Upper lobe of left lung (tissue), 6 donors: ENCODE results near the gene PLBD2. TPM values are rescaled to one million over a fixed set of nuclear protein-coding genes. Genes with fewer than 3 reads are reported as not detected.
A peak's percentile ranks its signal among the peaks of the same experiment; 100 is the strongest.

Experiments used
- ATAC-seq, 2 donors: fragments of 200-7000 bp; cut with Tn5 transposase; one replicate each; pipeline ENCODE4 v1.9.1; 2022; ENCODE audit warnings: mild to moderate bottlenecking in 2 of 2, moderate library complexity in 2 of 2; ENCODE audit not compliant: low FRiP score in 2 of 2
- DNase-seq, 2 donors: peaks; one replicate each; pipeline ENCODE4 v3.0.0-alpha.2; 2019 to 2020
- H3K27ac ChIP-seq, 4 donors: fragments of 200-600 bp; sonication (generic); one replicate each; pipeline ENCODE4 v1.5.1; 2016 to 2019
- H3K27me3 ChIP-seq, 4 donors: fragments of 200-600 bp; sonication (generic); one replicate each; pipeline ENCODE4 v1.5.1; 2017 to 2019
- H3K36me3 ChIP-seq, 4 donors: fragments of 200-600 bp; sonication (generic); one replicate each; pipeline ENCODE4 v1.5.1; 2016 to 2019
- H3K4me1 ChIP-seq, 4 donors: fragments of 200-600 bp; sonication (generic); one replicate each; pipeline ENCODE4 v1.5.1; 2018 to 2019
- H3K4me3 ChIP-seq, 4 donors: fragments of 200-600 bp; sonication (generic); one replicate each; pipeline ENCODE4 v1.5.1; 2017 to 2019; ENCODE audit warnings: mild to moderate bottlenecking in 2 of 4, moderate library complexity in 1 of 4
- H3K9me3 ChIP-seq, 4 donors: fragments of 200-600 bp; sonication (generic); one replicate each; pipeline ENCODE4 v1.5.1; 2018 to 2019
- EP300 ChIP-seq, 4 donors: sonication (generic); formaldehyde crosslinking; IDR thresholded peaks; one replicate each; pipeline ENCODE4 v1.5.1; 2017; ENCODE audit warnings: antibody characterized with exemption in 4 of 4, control low read depth in 2 of 4
- POLR2A ChIP-seq, 4 donors: fragments of 450-650 bp; IDR thresholded peaks; one replicate each; pipeline ENCODE4 v1.5.1; 2016 to 2017; ENCODE audit warnings: antibody characterized with exemption in 4 of 4, mild to moderate bottlenecking in 2 of 4
- POLR2AphosphoS5 ChIP-seq, 2 donors: sonication (generic); formaldehyde crosslinking; IDR thresholded peaks; one replicate each; pipeline ENCODE4 v1.5.1; 2017; ENCODE audit warnings: antibody characterized with exemption in 2 of 2
- WGBS, 2 donors: methylation state at CpG; one replicate each; pipeline ENCODE4 v1.1.5; 2017 to 2018; 5-methylcytosine and 5-hydroxymethylcytosine counted together
- total RNA-seq, 6 donors: library from RNA; depleted of rRNA in 4 of 6; stranded (reverse); fragments of >200 nt in 4 of 6; gene quantifications; one replicate each; pipeline versions ENCODE4 v1.1.0 to v1.2.1, GENCODE V29; 2016 to 2021
- TF ChIP-seq, protein P1 (sequence below), 6 experiments: fragments of 450-650 bp in 4 of 6; fragments of 200-600 bp in 2 of 6; sonication (generic) in 2 of 6; IDR thresholded peaks; one replicate each; pipeline ENCODE4 v1.5.1; 2016 to 2019; ENCODE audit warnings: antibody characterized with exemption in 6 of 6
- donor health status: DM: no; HTN: no; CAD: no; lungs with moderate emphysema.
- donor health status: DM: no; HTN: yes; CAD: no; lungs with severe emphysema.

Gene PLBD2
- total RNA-seq, 6 donors from 2014 or later: 19.5 to 60.0 (median 46.4) TPM

DNA sequence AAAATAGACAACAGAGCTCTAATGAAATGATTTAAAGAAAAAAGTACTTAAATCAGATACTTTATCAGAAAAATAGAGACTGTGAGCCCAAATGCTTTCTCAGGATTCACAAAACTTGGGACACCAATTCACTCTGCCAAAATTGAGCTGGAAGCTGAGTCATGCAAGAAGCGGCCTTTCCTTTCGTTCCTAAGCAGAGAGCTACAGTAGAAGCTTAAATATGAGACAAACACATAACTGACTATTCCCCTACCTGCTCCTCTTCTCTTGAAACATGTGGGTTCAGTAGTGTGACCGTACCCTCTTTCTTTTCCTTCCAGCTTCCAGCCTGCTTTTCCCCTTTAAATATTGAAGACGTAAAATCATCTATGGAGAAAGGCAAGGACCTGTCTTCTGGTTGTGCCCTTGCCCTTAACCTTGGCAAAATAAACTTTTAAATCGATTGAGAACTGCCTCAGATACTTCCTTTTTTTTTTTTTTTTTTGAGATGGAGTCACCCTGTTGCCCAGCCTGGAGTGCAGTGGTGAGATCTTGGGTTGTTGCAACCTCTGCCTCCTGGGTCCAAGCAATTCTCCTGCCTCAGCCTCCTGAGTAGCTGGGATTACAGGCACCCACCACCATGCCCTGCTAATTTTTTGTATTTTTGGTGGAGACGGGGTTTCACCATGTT is 49.7 kb downstream of the PLBD2 start:
- no peak overlapping the region for H3K27ac ChIP-seq
- no peak for ATAC-seq
- WGBS, 2 donors: 63 to 68% methylated on average over 6 of the region's 6 CpGs
- no peaks in the 10 kb centered on the region for H3K36me3 ChIP-seq
- H3K27me3 ChIP-seq: no peaks in the 10 kb centered on the region
- peaks cover 0 to 8% (median 4%) of the 10 kb centered on the region in 4 donors for H3K4me1 ChIP-seq
- H3K4me3 ChIP-seq: no peak overlapping the region
- DNase-seq: no peak
- TF ChIP-seq EP300 (IDR thresholded peaks at IDR 0.05): no peak
- TF ChIP-seq, protein P1, sequence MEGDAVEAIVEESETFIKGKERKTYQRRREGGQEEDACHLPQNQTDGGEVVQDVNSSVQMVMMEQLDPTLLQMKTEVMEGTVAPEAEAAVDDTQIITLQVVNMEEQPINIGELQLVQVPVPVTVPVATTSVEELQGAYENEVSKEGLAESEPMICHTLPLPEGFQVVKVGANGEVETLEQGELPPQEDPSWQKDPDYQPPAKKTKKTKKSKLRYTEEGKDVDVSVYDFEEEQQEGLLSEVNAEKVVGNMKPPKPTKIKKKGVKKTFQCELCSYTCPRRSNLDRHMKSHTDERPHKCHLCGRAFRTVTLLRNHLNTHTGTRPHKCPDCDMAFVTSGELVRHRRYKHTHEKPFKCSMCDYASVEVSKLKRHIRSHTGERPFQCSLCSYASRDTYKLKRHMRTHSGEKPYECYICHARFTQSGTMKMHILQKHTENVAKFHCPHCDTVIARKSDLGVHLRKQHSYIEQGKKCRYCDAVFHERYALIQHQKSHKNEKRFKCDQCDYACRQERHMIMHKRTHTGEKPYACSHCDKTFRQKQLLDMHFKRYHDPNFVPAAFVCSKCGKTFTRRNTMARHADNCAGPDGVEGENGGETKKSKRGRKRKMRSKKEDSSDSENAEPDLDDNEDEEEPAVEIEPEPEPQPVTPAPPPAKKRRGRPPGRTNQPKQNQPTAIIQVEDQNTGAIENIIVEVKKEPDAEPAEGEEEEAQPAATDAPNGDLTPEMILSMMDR (IDR thresholded peaks at IDR 0.05): no peak
- H3K9me3 ChIP-seq: no peaks in the 10 kb centered on the region

DNA sequence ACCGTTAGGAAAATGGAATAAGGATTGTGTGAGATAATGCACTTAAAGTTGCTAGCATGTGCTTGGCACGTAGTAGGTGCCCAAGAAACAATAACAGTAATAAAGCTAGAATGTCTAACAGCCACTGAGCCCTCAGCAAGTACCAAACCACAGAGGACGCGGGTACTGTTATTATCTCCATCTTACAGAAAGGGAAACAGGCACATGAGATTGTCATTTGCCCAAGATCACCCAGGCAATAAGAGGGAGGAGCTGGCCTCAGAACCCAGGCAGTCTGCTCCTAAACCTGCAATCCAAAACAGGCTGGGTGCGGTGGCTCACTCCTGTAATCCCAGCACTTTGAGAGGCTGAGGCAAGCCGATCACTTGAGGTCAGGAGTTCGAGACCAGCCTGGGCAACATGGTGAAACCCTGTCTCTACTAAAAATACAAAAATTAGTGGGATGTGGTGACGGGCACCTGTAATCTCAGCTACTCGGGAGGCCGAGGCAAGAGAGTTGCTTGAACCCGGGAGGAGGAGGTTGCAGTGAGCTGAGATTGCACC is 50.4 kb downstream of the PLBD2 start:
- H3K27me3 ChIP-seq: no peaks in the 10 kb centered on the region
- WGBS, 2 donors: 85 to 86% methylated on average over 11 of the region's 11 CpGs
- H3K9me3 ChIP-seq: no peaks in the 10 kb centered on the region
- DNase-seq (no peak), ATAC-seq (no peak)
- no peak overlapping the region for H3K27ac ChIP-seq
- no peak overlapping the region for H3K4me3 ChIP-seq
- no peaks in the 10 kb centered on the region for H3K36me3 ChIP-seq
- H3K4me1 ChIP-seq: peaks cover 0 to 6% (median 2%) of the 10 kb centered on the region in 4 donors
- TF ChIP-seq EP300 (IDR thresholded peaks at IDR 0.05): no peak
- TF ChIP-seq POLR2AphosphoS5 (IDR thresholded peaks at IDR 0.05): no peak
- TF ChIP-seq, protein P1 (IDR thresholded peaks at IDR 0.05): no peak
- TF ChIP-seq POLR2A (IDR thresholded peaks at IDR 0.05): no peak

DNA sequence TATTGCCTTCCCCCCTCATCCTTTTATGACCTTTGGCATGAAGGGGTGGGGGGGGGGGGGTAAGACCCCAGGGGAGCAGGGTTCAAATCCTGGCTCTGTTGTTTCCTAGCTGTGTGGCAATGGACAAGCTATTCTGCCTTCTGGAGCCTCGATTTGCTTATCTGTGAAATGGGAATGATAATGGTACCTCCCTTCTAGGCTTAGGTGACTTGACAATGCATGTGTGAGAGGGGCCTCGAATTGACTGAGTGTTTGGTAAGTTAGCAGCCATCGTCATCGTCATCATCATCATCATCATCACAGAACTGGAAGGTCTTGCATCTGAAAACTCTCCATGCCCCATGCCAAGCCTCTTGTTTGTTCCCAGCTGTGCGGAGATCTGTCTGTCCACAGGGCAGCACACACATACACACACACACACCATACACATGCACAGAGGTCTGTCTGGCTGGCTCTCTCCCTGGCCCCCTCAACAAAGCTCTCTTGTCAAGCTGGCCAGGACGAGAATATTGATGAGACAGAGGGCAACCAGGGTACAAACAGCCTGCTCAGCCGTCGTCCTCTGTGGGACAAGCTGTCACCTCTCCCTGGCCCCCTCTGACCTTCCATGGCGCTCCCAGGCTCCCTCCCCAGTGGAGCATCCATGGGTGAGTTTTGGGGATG is 51.2 kb downstream of the PLBD2 start:
- Histone ChIP-seq H3K9me3 (no peaks in the 10 kb centered on the region), H3K27me3 (no peaks in the 10 kb centered on the region), H3K4me3 (no peak overlapping the region), H3K4me1 (no peaks in the 10 kb centered on the region), H3K27ac (no peak overlapping the region), H3K36me3 (no peaks in the 10 kb centered on the region)
- 54 to 55% methylated on average over 9 of the region's 9 CpGs for WGBS, 2 donors
- ATAC-seq (no peak), DNase-seq (no peak)
- TF ChIP-seq POLR2AphosphoS5 (IDR thresholded peaks at IDR 0.05) (no peak), EP300 (IDR thresholded peaks at IDR 0.05) (no peak), POLR2A (IDR thresholded peaks at IDR 0.05) (no peak)
- TF ChIP-seq, protein P1 (IDR thresholded peaks at IDR 0.05): no peak

DNA sequence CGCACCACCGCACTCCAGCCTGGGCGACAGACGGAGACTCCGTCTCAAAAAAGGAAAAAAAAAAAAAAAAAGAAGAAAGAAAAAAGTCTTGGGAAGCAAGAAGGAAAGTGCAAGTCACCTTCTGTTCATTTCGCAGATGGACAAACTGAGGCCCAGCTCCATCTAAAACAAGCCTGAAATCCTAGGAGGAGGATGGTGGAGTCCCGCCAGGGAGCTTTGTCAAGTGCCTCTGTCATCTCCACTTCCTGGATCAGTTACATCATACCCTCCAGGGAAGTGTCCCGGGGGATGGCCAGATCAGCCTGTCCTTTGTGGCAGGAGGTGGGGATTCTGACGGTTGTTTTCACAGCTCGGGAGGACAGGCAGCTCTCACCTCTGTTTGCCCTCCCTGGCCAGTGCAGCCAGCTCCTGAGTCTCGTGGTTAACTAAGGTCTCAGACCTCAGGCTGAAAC is 55.1 kb downstream of the PLBD2 start:
- ATAC-seq (no peak), DNase-seq (peak in 1 of 2 donors; percentile 41)
- Histone ChIP-seq H3K9me3 (no peaks in the 10 kb centered on the region), H3K27ac (no peak overlapping the region), H3K4me3 (no peak overlapping the region), H3K36me3 (no peaks in the 10 kb centered on the region), H3K4me1 (no peaks in the 10 kb centered on the region), H3K27me3 (no peaks in the 10 kb centered on the region)
- 54 to 57% methylated on average over 9 to 10 of the region's 11 CpGs for WGBS, 2 donors
- TF ChIP-seq, protein P1 (IDR thresholded peaks at IDR 0.05): no peak
- no peak for TF ChIP-seq POLR2A (IDR thresholded peaks at IDR 0.05)
- TF ChIP-seq EP300 (IDR thresholded peaks at IDR 0.05): no peak
- no peak for TF ChIP-seq POLR2AphosphoS5 (IDR thresholded peaks at IDR 0.05)
